Measurements from ENCODE around the gene UST.

UST gene

GRCh38 chr6:149014631-149015534, 268.1 kb downstream of the UST start:
- Histone ChIP-seq H3K36me3 (peaks cover 3% of the 10 kb centered on the region; the same call in 1 of the 2 replicates), H3K4me3 (no peak overlapping the region), H3K27ac (no peak overlapping the region), H3K9ac (no peak overlapping the region), H4K20me1 (no peaks in the 10 kb centered on the region), H3K4me2 (no peak overlapping the region), H3K4me1 (peaks cover 14% of the 10 kb centered on the region), H3K9me3 (no peaks in the 10 kb centered on the region), H3K27me3 (no peaks in the 10 kb centered on the region)
- TF ChIP-seq Cebpa-rat (IDR thresholded peaks at IDR 0.05), result no peak

- Histone ChIP-seq H3K4me2 (peak overlapping the region; percentile 38), H3K27me3 (no peaks in the 10 kb centered on the region), H3K4me3 (no peak overlapping the region), H3K9me3 (no peaks in the 10 kb centered on the region), H3K36me3 (peaks cover 3% of the 10 kb centered on the region; the same call in 1 of the 2 replicates), H3K9ac (no peak overlapping the region), H4K20me1 (no peaks in the 10 kb centered on the region), H3K4me1 (peaks cover 14% of the 10 kb centered on the region), H3K27ac (no peak overlapping the region; the same call in 1 of the 2 replicates)
- peak; percentile 82 for TF ChIP-seq Cebpa-rat (IDR thresholded peaks at IDR 0.05)
Measured at GRCh38 chr6:149015535-149016525, 269.0 kb downstream of the UST start.

- no peak overlapping the region for H3K4me3 ChIP-seq
- no peak overlapping the region for H3K4me2 ChIP-seq
- H3K4me1 ChIP-seq, result peaks cover 14% of the 10 kb centered on the region
- H3K9ac ChIP-seq, result no peak overlapping the region
- H3K36me3 ChIP-seq, result peaks cover 3% of the 10 kb centered on the region; the same call in 1 of the 2 replicates
- no peak overlapping the region; the same call in 1 of the 2 replicates for H3K27ac ChIP-seq
- TF ChIP-seq Cebpa-rat (IDR thresholded peaks at IDR 0.05), result no peak
- no peaks in the 10 kb centered on the region for H4K20me1 ChIP-seq
- H3K27me3 ChIP-seq, result no peaks in the 10 kb centered on the region
- no peaks in the 10 kb centered on the region for H3K9me3 ChIP-seq
Measured at GRCh38 chr6:149016716-149017115, 269.9 kb downstream of the UST start.

- H3K4me1 ChIP-seq, result peaks cover 13% of the 10 kb centered on the region
- H3K9me3 ChIP-seq, result no peaks in the 10 kb centered on the region
- no peak overlapping the region for H3K27ac ChIP-seq
- H3K27me3 ChIP-seq, result no peaks in the 10 kb centered on the region
- peaks cover 11% of the 10 kb centered on the region for H3K36me3 ChIP-seq
- no peak overlapping the region for H3K4me3 ChIP-seq
- H3K9ac ChIP-seq, result no peak overlapping the region
- H4K20me1 ChIP-seq, result no peaks in the 10 kb centered on the region
- no peak overlapping the region for H3K4me2 ChIP-seq
- TF ChIP-seq Cebpa-rat (IDR thresholded peaks at IDR 0.05), result no peak
Measured at GRCh38 chr6:149020319-149020718, 273.5 kb downstream of the UST start.

- peaks cover 9% of the 10 kb centered on the region for H3K9me3 ChIP-seq
- no peak for TF ChIP-seq Cebpa-rat (IDR thresholded peaks at IDR 0.05)
- H3K27ac ChIP-seq, result no peak overlapping the region
- H3K4me1 ChIP-seq, result no peaks in the 10 kb centered on the region
- H3K4me2 ChIP-seq, result no peak overlapping the region
- H3K27me3 ChIP-seq, result no peaks in the 10 kb centered on the region
- H3K9ac ChIP-seq, result no peak overlapping the region
- H4K20me1 ChIP-seq, result no peaks in the 10 kb centered on the region
- no peak overlapping the region for H3K4me3 ChIP-seq
- H3K36me3 ChIP-seq, result peaks cover 11% of the 10 kb centered on the region
Measured at GRCh38 chr6:149024361-149024760, 277.5 kb downstream of the UST start.

- H3K9me3 ChIP-seq, result peaks cover 9% of the 10 kb centered on the region
- H3K4me2 ChIP-seq, result no peak overlapping the region
- no peak overlapping the region for H3K9ac ChIP-seq
- TF ChIP-seq Cebpa-rat (IDR thresholded peaks at IDR 0.05), result no peak
- no peaks in the 10 kb centered on the region for H4K20me1 ChIP-seq
- H3K4me3 ChIP-seq, result no peak overlapping the region
- 0 out of 2 replicates have a peak, but pooled peaks cover 5% of the 10 kb centered on the region for H3K4me1 ChIP-seq
- H3K27me3 ChIP-seq, result no peaks in the 10 kb centered on the region
- H3K27ac ChIP-seq, result no peak overlapping the region
- peaks cover 8% of the 10 kb centered on the region for H3K36me3 ChIP-seq
Measured at GRCh38 chr6:149025061-149025460, 278.2 kb downstream of the UST start.

- Histone ChIP-seq H3K9ac (no peak overlapping the region), H3K9me3 (peaks cover 9% of the 10 kb centered on the region), H3K4me2 (no peak overlapping the region), H3K4me3 (no peak overlapping the region), H3K36me3 (peaks cover 8% of the 10 kb centered on the region), H3K27me3 (no peaks in the 10 kb centered on the region), H3K27ac (no peak overlapping the region), H4K20me1 (no peaks in the 10 kb centered on the region), H3K4me1 (0 out of 2 replicates have a peak, but pooled peaks cover 5% of the 10 kb centered on the region)
- no peak for TF ChIP-seq Cebpa-rat (IDR thresholded peaks at IDR 0.05)
Measured at GRCh38 chr6:149026530-149026942, 279.7 kb downstream of the UST start.

GRCh38 chr6:149027484-149027883, 280.7 kb downstream of the UST start:
- Histone ChIP-seq H3K9ac (no peak overlapping the region), H4K20me1 (no peaks in the 10 kb centered on the region), H3K4me1 (peaks cover 9% of the 10 kb centered on the region), H3K9me3 (peaks cover 9% of the 10 kb centered on the region), H3K36me3 (peaks cover 2% of the 10 kb centered on the region), H3K27ac (no peak overlapping the region), H3K4me2 (no peak overlapping the region), H3K27me3 (no peaks in the 10 kb centered on the region), H3K4me3 (no peak overlapping the region)
- TF ChIP-seq Cebpa-rat (IDR thresholded peaks at IDR 0.05), result no peak

GRCh38 chr6:149028767-149029405, 282.1 kb downstream of the UST start:
- H3K36me3 ChIP-seq, result no peaks in the 10 kb centered on the region
- no peaks in the 10 kb centered on the region for H4K20me1 ChIP-seq
- H3K27me3 ChIP-seq, result no peaks in the 10 kb centered on the region
- TF ChIP-seq Cebpa-rat (IDR thresholded peaks at IDR 0.05), result no peak
- peaks cover 9% of the 10 kb centered on the region for H3K9me3 ChIP-seq
- H3K27ac ChIP-seq, result no peak overlapping the region
- H3K4me2 ChIP-seq, result no peak overlapping the region
- no peak overlapping the region for H3K4me3 ChIP-seq
- no peak overlapping the region for H3K9ac ChIP-seq
- H3K4me1 ChIP-seq, result peaks cover 16% of the 10 kb centered on the region
